SH-SY5Y (cell line): ENCODE results near the gene TRMT1.

Source experiments
- GATA2 ChIP-seq: IDR thresholded peaks from 2 replicates; pipeline ENCODE4 v1.6.1; 2011; ENCODE audit warnings: mild to moderate bottlenecking, low read depth, low read length
- GATA3 ChIP-seq: IDR thresholded peaks from 2 replicates; pipeline ENCODE4 v1.6.1; 2011; ENCODE audit warnings: low read depth, mild to moderate bottlenecking, low read length, moderate library complexity

- no peak for TF ChIP-seq GATA2
- TF ChIP-seq GATA3, result no peak
Observed at GRCh38 chr19:13146763-13147563, 30.4 kb upstream of the TRMT1 start.
